Bronchial epithelial cell (primary cell): Measurements from ENCODE around the gene SBK3. TPM values are rescaled to one million over a fixed set of nuclear protein-coding genes. Genes with fewer than 3 reads are reported as not detected.
A peak's percentile ranks its signal among the peaks of the same experiment; 100 is the strongest.

Source experiments
- DNase-seq: peaks from one replicate; pipeline ENCODE4 v3.0.0-alpha.2; 2010; ENCODE audit warnings: low read depth
- FAIRE-seq: peaks from 2 replicates; lab custom pipeline; 2011; peaks lifted over from hg19 to GRCh38; lab: Jason Lieb, UNC
- H3K27me3 ChIP-seq: 2 replicates; pipeline ENCODE4 v1.5.1; 2011; ENCODE audit warnings: low read length; ENCODE audit not compliant: control insufficient read depth, insufficient read depth
- H3K36me3 ChIP-seq: 2 replicates; pipeline ENCODE4 v1.5.1; 2011; ENCODE audit warnings: low read length; ENCODE audit not compliant: control insufficient read depth, insufficient read depth
- H3K4me3 ChIP-seq: 2 replicates; pipeline ENCODE4 v1.5.1; 2011; ENCODE audit warnings: mild to moderate bottlenecking, low read depth, low read length, control low read depth
- total RNA-seq: library from RNA; depleted of rRNA; stranded (reverse); fragments of >200 nt; gene quantifications from 2 replicates; pipeline ENCODE4 v1.2.1, GENCODE V29; 2014
- TF ChIP-seq, protein P1 (sequence below): IDR thresholded peaks from 2 replicates; pipeline ENCODE4 v1.5.1; 2011; ENCODE audit warnings: mild to moderate bottlenecking, moderate library complexity, low read length, control low read depth, inconsistent platforms; ENCODE audit not compliant: insufficient read depth, severe bottlenecking

SBK3 gene
- total RNA-seq, 1 donor from 2014 or later = not detected

DNA sequence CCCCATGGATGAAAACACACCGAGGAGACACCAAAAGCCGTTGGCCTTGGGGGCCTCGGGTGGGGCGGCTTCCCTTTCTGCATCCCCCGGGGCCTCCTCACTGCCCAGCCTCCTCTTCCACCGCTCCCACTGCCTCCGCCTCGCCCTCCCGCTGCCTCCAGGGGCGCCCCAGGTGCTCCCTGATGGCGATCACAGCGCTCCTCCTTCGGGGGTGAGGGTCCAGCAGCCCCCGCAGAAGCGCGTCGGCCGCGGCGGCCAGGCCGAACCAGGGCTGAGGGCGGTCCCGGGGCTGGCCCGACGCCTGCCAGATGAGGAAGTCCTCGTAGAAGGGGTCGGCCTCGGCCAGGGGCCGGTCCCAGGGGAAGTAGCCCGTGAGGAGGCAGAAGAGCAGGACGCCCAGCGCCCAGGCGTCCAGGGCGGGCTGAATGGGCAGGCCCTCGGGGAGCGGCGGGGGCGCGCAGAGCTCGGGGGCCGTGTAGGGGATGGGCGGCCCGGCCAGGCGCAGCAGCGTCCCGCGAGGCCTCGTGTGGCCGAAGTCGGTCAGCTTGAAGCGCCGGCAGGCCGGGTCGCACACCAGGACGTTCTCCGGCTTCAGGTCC is 15.6 kb downstream of the SBK3 start:
- FAIRE-seq (no peak), DNase-seq (no peak)
- H3K27me3 ChIP-seq = no peaks in the 10 kb centered on the region
- no peak overlapping the region for H3K4me3 ChIP-seq
- H3K36me3 ChIP-seq = no peaks in the 10 kb centered on the region
- TF ChIP-seq, protein P1, sequence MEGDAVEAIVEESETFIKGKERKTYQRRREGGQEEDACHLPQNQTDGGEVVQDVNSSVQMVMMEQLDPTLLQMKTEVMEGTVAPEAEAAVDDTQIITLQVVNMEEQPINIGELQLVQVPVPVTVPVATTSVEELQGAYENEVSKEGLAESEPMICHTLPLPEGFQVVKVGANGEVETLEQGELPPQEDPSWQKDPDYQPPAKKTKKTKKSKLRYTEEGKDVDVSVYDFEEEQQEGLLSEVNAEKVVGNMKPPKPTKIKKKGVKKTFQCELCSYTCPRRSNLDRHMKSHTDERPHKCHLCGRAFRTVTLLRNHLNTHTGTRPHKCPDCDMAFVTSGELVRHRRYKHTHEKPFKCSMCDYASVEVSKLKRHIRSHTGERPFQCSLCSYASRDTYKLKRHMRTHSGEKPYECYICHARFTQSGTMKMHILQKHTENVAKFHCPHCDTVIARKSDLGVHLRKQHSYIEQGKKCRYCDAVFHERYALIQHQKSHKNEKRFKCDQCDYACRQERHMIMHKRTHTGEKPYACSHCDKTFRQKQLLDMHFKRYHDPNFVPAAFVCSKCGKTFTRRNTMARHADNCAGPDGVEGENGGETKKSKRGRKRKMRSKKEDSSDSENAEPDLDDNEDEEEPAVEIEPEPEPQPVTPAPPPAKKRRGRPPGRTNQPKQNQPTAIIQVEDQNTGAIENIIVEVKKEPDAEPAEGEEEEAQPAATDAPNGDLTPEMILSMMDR = no peak

DNA sequence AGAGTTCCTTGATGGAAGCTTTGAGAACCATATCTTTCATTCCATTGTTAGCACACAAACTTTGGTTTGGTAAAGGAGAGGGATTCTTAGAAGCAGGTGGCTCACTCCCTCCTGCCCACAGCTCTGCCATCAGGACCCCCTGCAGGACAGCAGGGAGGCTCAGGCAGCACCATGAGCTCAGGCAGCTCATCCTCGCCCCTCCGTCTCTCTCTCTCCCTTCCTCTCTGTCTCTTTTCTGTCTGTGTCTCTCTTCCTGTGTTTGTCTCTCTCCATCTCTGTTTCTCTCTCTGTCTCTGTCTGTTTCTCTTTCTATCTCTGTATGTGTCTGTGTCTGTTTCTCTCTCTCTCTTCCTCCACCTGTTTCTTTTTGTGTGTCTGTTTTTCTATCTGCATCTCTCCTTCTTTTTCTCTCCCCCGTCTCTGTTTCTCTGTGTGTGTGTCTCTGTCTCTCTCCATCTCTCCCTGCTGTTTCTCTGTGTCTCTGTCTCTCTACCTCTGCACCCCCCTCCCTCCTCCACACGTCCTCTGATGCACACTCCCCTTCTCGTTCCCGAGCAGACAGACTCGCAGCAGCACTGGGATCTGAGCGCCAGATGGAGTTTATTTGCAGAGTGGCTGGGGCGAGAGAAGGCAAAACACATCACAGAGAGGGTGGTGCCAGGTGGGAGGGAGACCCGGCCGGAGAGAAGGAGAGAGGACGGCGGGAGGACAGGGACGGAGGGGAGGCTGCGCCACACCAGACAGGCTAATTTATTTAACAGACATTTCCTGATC is 17.1 kb downstream of the SBK3 start:
- FAIRE-seq (no peak), DNase-seq (no peak)
- TF ChIP-seq, protein P1 = no peak
- no peaks in the 10 kb centered on the region for H3K36me3 ChIP-seq
- no peak overlapping the region for H3K4me3 ChIP-seq
- no peaks in the 10 kb centered on the region for H3K27me3 ChIP-seq

DNA sequence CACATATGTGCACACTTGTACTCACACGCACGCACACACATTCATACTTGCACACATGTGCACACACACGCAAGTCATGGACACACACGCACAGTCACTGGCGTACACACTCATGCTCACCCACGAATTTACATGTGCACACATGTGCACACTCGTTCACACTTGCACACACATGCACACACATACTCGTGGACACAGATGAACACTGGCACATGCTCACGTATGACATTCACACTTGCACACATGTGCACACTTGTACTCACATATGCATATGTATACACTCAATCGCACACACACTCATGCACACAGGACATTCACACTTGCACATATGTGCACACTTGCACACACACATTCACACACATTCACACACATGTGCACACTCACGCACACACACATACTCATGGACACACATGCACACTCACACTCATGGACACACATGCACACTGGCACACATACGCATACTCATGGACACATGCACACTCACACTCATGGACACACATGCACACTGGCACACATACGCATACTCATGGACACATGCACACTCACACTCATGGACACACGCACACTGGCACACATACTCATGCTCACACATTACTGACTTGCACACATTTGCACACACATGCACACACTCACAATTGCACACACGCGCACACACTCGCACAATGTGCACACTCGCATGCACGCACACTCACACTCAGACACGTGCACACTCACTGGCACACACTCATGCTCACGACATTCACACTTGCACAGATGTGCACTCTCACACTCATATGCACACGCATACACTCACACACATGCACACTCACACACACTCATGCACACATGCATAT is 17.9 kb downstream of the SBK3 start:
- TF ChIP-seq, protein P1 = no peak
- Histone ChIP-seq H3K27me3 (no peaks in the 10 kb centered on the region), H3K4me3 (no peak overlapping the region), H3K36me3 (no peaks in the 10 kb centered on the region)
- FAIRE-seq = peak; percentile 98
- no peak for DNase-seq

DNA sequence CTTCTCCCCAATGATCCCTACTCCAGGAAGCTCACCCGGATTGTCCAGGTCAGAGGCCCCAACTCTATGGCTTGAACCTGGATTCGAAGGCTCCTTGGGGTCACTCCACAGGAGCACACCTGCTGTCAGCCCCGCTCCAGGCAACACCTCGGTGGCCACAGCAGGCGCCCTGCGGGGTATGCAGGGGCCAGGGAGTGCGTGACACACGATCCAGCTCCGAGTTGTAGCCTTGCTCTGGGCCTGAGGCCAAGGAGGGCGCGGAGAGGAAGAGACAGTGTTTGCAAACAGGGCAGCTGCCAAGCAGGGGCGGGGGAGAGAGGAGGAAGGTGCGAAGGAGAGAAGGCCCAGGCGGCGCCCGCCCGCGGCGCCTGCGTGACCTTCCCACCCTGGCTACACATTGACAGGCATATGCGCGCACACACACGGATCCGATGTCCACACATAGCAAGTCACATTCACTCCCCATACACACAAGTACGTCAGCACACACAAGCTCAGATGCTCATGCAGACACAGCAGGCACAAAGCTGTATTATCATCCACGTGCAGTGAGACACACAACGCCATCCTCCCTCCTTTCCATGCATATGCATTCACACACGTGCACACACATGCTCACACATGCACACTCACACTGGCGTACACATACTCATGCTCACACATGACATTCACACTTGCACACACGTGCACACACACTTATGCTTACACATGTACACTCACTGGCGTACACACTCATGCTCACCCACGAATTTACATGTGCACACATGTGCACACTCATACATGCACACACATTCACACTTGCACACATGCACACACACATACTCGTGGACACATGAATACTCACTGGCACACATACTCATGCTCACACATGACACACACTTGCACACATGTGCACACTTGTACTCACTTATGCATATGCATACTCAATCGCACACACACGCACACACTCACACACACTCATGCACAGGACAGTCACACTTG is 18.8 kb downstream of the SBK3 start:
- Histone ChIP-seq H3K36me3 (no peaks in the 10 kb centered on the region), H3K4me3 (no peak overlapping the region), H3K27me3 (no peaks in the 10 kb centered on the region)
- FAIRE-seq (peak; percentile 95), DNase-seq (peak; percentile 35)
- TF ChIP-seq, protein P1 = no peak

DNA sequence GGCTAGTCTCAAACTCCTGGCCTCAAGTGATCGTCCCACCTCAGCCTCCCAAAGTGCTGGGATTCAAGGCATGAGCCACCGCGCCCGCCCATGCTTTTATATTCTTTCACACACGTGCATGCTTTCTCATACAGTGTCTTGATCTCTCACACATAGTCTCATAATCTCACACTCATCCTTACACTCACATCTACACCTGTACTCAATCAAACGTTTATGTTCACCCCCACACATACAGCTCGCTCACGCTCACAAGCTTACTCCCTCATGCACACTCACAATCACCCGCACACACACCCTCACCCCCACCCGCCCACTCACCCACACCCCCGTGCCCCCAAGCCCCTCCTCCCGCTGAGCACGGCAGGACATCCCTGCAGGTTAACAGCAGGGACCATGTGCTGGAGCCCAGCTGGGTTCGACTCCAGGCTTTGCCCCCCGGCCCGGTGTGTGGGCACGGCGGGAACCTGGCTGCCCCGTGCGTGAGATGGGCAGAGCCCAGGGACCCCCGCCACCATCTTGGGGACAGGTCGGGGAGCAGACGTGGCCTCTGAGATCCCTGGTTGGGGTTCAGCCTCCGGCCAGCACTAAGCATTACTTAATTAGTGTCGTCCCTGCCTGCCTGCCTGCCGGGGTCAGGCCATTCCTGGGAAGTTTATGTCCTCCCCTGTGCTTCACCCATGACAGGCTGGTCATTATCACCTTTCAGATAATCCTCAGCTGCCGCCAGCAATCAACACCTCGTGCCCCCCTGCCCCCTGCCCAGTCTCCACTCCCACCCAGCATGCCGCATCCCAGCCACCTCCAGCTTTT is 19.8 kb downstream of the SBK3 start:
- TF ChIP-seq, protein P1 = no peak
- no peaks in the 10 kb centered on the region for H3K36me3 ChIP-seq
- no peak overlapping the region for H3K4me3 ChIP-seq
- DNase-seq (no peak), FAIRE-seq (no peak)
- no peaks in the 10 kb centered on the region for H3K27me3 ChIP-seq
